ENCODE measurements around the gene NR1H2.

The NR1H2 gene

GRCh38 chr19:50379602-50380001, 3.3 kb downstream of the NR1H2 start:
- TF ChIP-seq CTCF (IDR thresholded peaks at IDR 0.05; ENCODE audit: borderline replicate concordance, control extremely low read depth, extremely low read depth, insufficient read depth, missing control alignments): no peak
- no peak for DNase-seq (ENCODE audit: low spot score)
- in situ Hi-C loops (cut with MboI; ENCODE audit: low sequenced_read_pairs, unreplicated experiment): no loop called here

- TF ChIP-seq CTCF (IDR thresholded peaks at IDR 0.05; ENCODE audit: borderline replicate concordance, control extremely low read depth, extremely low read depth, insufficient read depth, missing control alignments): no peak
- no peak for DNase-seq (ENCODE audit: low spot score)
- in situ Hi-C loops (cut with MboI; ENCODE audit: low sequenced_read_pairs, unreplicated experiment): no loop called here
Observed at GRCh38 chr19:50380137-50380536, 3.9 kb downstream of the NR1H2 start.

- no peak for TF ChIP-seq CTCF (IDR thresholded peaks at IDR 0.05; ENCODE audit: borderline replicate concordance, control extremely low read depth, extremely low read depth, insufficient read depth, missing control alignments)
- in situ Hi-C loops (cut with MboI; ENCODE audit: low sequenced_read_pairs, unreplicated experiment): no loop called here
- DNase-seq (ENCODE audit: low spot score): no peak
Observed at GRCh38 chr19:50380751-50381151, 4.5 kb downstream of the NR1H2 start.

- DNase-seq (ENCODE audit: low spot score): no peak
- in situ Hi-C loops (cut with MboI; ENCODE audit: low sequenced_read_pairs, unreplicated experiment): no loop called here
- no peak for TF ChIP-seq CTCF (IDR thresholded peaks at IDR 0.05; ENCODE audit: borderline replicate concordance, control extremely low read depth, extremely low read depth, insufficient read depth, missing control alignments)
Observed at GRCh38 chr19:50381881-50382729, 5.8 kb downstream of the NR1H2 start.

GRCh38 chr19:50383001-50383851, 7.0 kb downstream of the NR1H2 start:
- TF ChIP-seq CTCF (IDR thresholded peaks at IDR 0.05; ENCODE audit: borderline replicate concordance, control extremely low read depth, extremely low read depth, insufficient read depth, missing control alignments): no peak
- in situ Hi-C loops (cut with MboI; ENCODE audit: low sequenced_read_pairs, unreplicated experiment): no loop called here
- DNase-seq (ENCODE audit: low spot score): peak; percentile 37

- no peak for TF ChIP-seq CTCF (IDR thresholded peaks at IDR 0.05; ENCODE audit: borderline replicate concordance, control extremely low read depth, extremely low read depth, insufficient read depth, missing control alignments)
- in situ Hi-C loops (cut with MboI; ENCODE audit: low sequenced_read_pairs, unreplicated experiment): no loop called here
- peak; percentile 100 for DNase-seq (ENCODE audit: low spot score)
Observed at GRCh38 chr19:50383852-50384684, 7.8 kb downstream of the NR1H2 start, which contains the start of gene POLD1. Gene POLD1, plus strand, starts transcription at chr19:50384347. Its CDS starts 14,505 bp downstream, at chr19:50398852.

Measured in GM13976 (cell line).